ENCODE data around the gene SLC35B2.
"Not testable (repeated sequence)": the region's sequence is repeated elsewhere in the genome, so short reads cannot be mapped to it uniquely, and the experiment has no call there.

Gene SLC35B2

GRCh38 chr6:44232676-44233566, 24.4 kb downstream of the SLC35B2 start:
- DNase-seq: no peak

- not testable (repeated sequence) for DNase-seq
These were observed 25.9 kb downstream of the SLC35B2 start for GRCh38 chr6:44231426-44231825.

GRCh38 chr6:44230034-44230675, 27.2 kb downstream of the SLC35B2 start:
- DNase-seq: no peak

GRCh38 chr6:44229376-44230033, 27.8 kb downstream of the SLC35B2 start:
- no peak for DNase-seq

- DNase-seq: no peak
These were observed 28.5 kb downstream of the SLC35B2 start for GRCh38 chr6:44228836-44229235.

GRCh38 chr6:44228433-44228832, 28.9 kb downstream of the SLC35B2 start:
- DNase-seq: no peak

GRCh38 chr6:44228031-44228430, 29.3 kb downstream of the SLC35B2 start:
- no peak for DNase-seq

- no peak for DNase-seq
These were observed 30.1 kb downstream of the SLC35B2 start for GRCh38 chr6:44227148-44227793.

- no peak for DNase-seq
These were observed 30.8 kb downstream of the SLC35B2 start for GRCh38 chr6:44226368-44227147.

- DNase-seq: no peak
These were observed 31.6 kb downstream of the SLC35B2 start for GRCh38 chr6:44225579-44226325.

- DNase-seq: no peak
These were observed 32.4 kb downstream of the SLC35B2 start for GRCh38 chr6:44224965-44225305.

GRCh38 chr6:44224029-44224964, 33.0 kb downstream of the SLC35B2 start:
- DNase-seq: no peak

- DNase-seq: peak; percentile 36
These were observed 33.9 kb downstream of the SLC35B2 start, which contains the start of gene SLC29A1 for GRCh38 chr6:44223319-44224028. Gene SLC29A1, plus strand, starts transcription at chr6:44223595. Its CDS starts 3,719 bp downstream, at chr6:44227314.

GRCh38 chr6:44222486-44223318, 34.6 kb downstream of the SLC35B2 start:
- no peak for DNase-seq

GRCh38 chr6:44221961-44222335, 35.4 kb downstream of the SLC35B2 start:
- DNase-seq: no peak

GRCh38 chr6:44221291-44221960, 35.9 kb downstream of the SLC35B2 start:
- DNase-seq: peak; percentile 46

GRCh38 chr6:44220913-44221290, 36.4 kb downstream of the SLC35B2 start:
- DNase-seq: no peak

All from NCI-H2107 (cell line).